Bronchial epithelial cell (primary cell): ENCODE measurements around the gene OR8B3. TPM values are rescaled to one million over a fixed set of nuclear protein-coding genes. Genes with fewer than 3 reads are reported as not detected.

Experiments
- DNase-seq: peaks from one replicate; pipeline ENCODE4 v3.0.0-alpha.2; 2010; ENCODE audit warnings: low read depth
- FAIRE-seq: peaks from 2 replicates; lab custom pipeline; 2011; peaks lifted over from hg19 to GRCh38; lab: Jason Lieb, UNC
- H3K27me3 ChIP-seq: 2 replicates; pipeline ENCODE4 v1.5.1; 2011; ENCODE audit warnings: low read length; ENCODE audit not compliant: control insufficient read depth, insufficient read depth
- H3K36me3 ChIP-seq: 2 replicates; pipeline ENCODE4 v1.5.1; 2011; ENCODE audit warnings: low read length; ENCODE audit not compliant: control insufficient read depth, insufficient read depth
- H3K4me3 ChIP-seq: 2 replicates; pipeline ENCODE4 v1.5.1; 2011; ENCODE audit warnings: mild to moderate bottlenecking, low read depth, low read length, control low read depth
- CTCF ChIP-seq: IDR thresholded peaks from 2 replicates; pipeline ENCODE4 v1.5.1; 2011; ENCODE audit warnings: mild to moderate bottlenecking, moderate library complexity, low read length, control low read depth, inconsistent platforms; ENCODE audit not compliant: insufficient read depth, severe bottlenecking
- total RNA-seq: library from RNA; depleted of rRNA; stranded (reverse); fragments of >200 nt; gene quantifications from 2 replicates; pipeline ENCODE4 v1.2.1, GENCODE V29; 2014

Gene OR8B3
- total RNA-seq, 1 donor from 2014 or later = not detected

- DNase-seq (no peak), FAIRE-seq (no peak)
- Histone ChIP-seq H3K36me3 (no peaks in the 10 kb centered on the region), H3K4me3 (no peak overlapping the region), H3K27me3 (no peaks in the 10 kb centered on the region)
- no peak for TF ChIP-seq CTCF
Measured at GRCh38 chr11:124346311-124346955, 52.4 kb downstream of the OR8B3 start.

Other genes starting within 250 kb of the OR8B3 start
- not detected in 2 replicates for gene OR10D3, start 215.7 kb downstream of the OR8B3 start, total RNA-seq
- gene OR8G1, start 157.9 kb downstream of the OR8B3 start, total RNA-seq = not detected in 2 replicates
- not detected in 2 replicates for gene OR8G5, start 142.6 kb downstream of the OR8B3 start, total RNA-seq
- not detected in 2 replicates for gene OR8D1, start 85.1 kb downstream of the OR8B3 start, total RNA-seq
- not detected in 2 replicates for gene OR8D2, start 78.8 kb downstream of the OR8B3 start, total RNA-seq
- not detected in 2 replicates for gene OR8B2, start 14.5 kb downstream of the OR8B3 start, total RNA-seq
- gene OR8B4, start 25.8 kb upstream of the OR8B3 start, total RNA-seq = not detected in 2 replicates
- gene OR8B8, start 46.7 kb upstream of the OR8B3 start, total RNA-seq = not detected in 2 replicates
- not detected in 2 replicates for gene OR8B12, start 144.6 kb upstream of the OR8B3 start, total RNA-seq
- gene OR8A1, start 171.0 kb upstream of the OR8B3 start, total RNA-seq = not detected in 2 replicates
- not detected in 2 replicates for gene PANX3, start 212.4 kb upstream of the OR8B3 start, total RNA-seq
- 21.9 and 28.0 TPM in 2 replicates for gene TBRG1, start 223.8 kb upstream of the OR8B3 start, total RNA-seq